ENCODE data around the gene PCSK5.

PCSK5 gene

GRCh38 chr9:76378367-76379073 lies 488.0 kb downstream of the PCSK5 start:
- H4K20me1 ChIP-seq (ENCODE audit: insufficient read depth, low read length), result no peaks in the 10 kb centered on the region
- H3K27ac ChIP-seq (ENCODE audit: low read length), result no peak overlapping the region
- no peaks in the 10 kb centered on the region for H3K9me2 ChIP-seq (replicated peaks; ENCODE audit: insufficient read depth, low read length)
- H3K9me3 ChIP-seq (replicated peaks; ENCODE audit: insufficient read depth, low read length), result no peaks in the 10 kb centered on the region
- H3K36me3 ChIP-seq (replicated peaks; ENCODE audit: insufficient read depth, low read length), result no peaks in the 10 kb centered on the region
- H3K4me1 ChIP-seq (ENCODE audit: low read length), result no peaks in the 10 kb centered on the region
- no peaks in the 10 kb centered on the region for H3F3A ChIP-seq (ENCODE audit: insufficient read depth, low read length)
- DNase-seq, result no peak
- H2AFZ ChIP-seq (ENCODE audit: low read length), result no peak overlapping the region
- H3K4me2 ChIP-seq (ENCODE audit: low read depth, low read length), result no peak overlapping the region
- no peaks in the 10 kb centered on the region for H3K79me2 ChIP-seq (ENCODE audit: low read length)
- TF ChIP-seq EZH2 (optimal IDR thresholded peaks at IDR 0.05; ENCODE audit: low read depth, low read length) (no peak), EZH2phosphoT487 (IDR thresholded peaks at IDR 0.05; ENCODE audit: low read length) (no peak), CTCF (IDR thresholded peaks at IDR 0.05; ENCODE audit: low read length) (no peak)
- H3K4me3 ChIP-seq (ENCODE audit: low read length), result no peak overlapping the region
- H3K27me3 ChIP-seq (replicated peaks; ENCODE audit: insufficient read depth, low read length), result no peaks in the 10 kb centered on the region
- H3K9ac ChIP-seq (ENCODE audit: low read length), result no peak overlapping the region

- no peaks in the 10 kb centered on the region for H3K4me1 ChIP-seq (ENCODE audit: low read length)
- H3K27me3 ChIP-seq (replicated peaks; ENCODE audit: insufficient read depth, low read length), result no peaks in the 10 kb centered on the region
- H3K4me2 ChIP-seq (ENCODE audit: low read depth, low read length), result no peak overlapping the region
- no peak overlapping the region for H3K4me3 ChIP-seq (ENCODE audit: low read length)
- H4K20me1 ChIP-seq (ENCODE audit: insufficient read depth, low read length), result no peaks in the 10 kb centered on the region
- no peaks in the 10 kb centered on the region for H3K36me3 ChIP-seq (replicated peaks; ENCODE audit: insufficient read depth, low read length)
- DNase-seq, result no peak
- H3K27ac ChIP-seq (ENCODE audit: low read length), result no peak overlapping the region
- H3K9ac ChIP-seq (ENCODE audit: low read length), result no peak overlapping the region
- H3F3A ChIP-seq (ENCODE audit: insufficient read depth, low read length), result no peaks in the 10 kb centered on the region
- no peak overlapping the region for H2AFZ ChIP-seq (ENCODE audit: low read length)
- H3K9me3 ChIP-seq (replicated peaks; ENCODE audit: insufficient read depth, low read length), result no peaks in the 10 kb centered on the region
- H3K9me2 ChIP-seq (replicated peaks; ENCODE audit: insufficient read depth, low read length), result no peaks in the 10 kb centered on the region
- no peaks in the 10 kb centered on the region for H3K79me2 ChIP-seq (ENCODE audit: low read length)
- no peak for TF ChIP-seq EZH2phosphoT487 (IDR thresholded peaks at IDR 0.05; ENCODE audit: low read length)
- TF ChIP-seq CTCF (IDR thresholded peaks at IDR 0.05; ENCODE audit: low read length), result no peak
- no peak for TF ChIP-seq EZH2 (optimal IDR thresholded peaks at IDR 0.05; ENCODE audit: low read depth, low read length)
These were observed 489.0 kb downstream of the PCSK5 start for GRCh38 chr9:76379494-76379893.

- H3K4me2 ChIP-seq (ENCODE audit: low read depth, low read length), result no peak overlapping the region
- H3K4me3 ChIP-seq (ENCODE audit: low read length), result no peak overlapping the region
- no peaks in the 10 kb centered on the region for H3K4me1 ChIP-seq (ENCODE audit: low read length)
- H3F3A ChIP-seq (ENCODE audit: insufficient read depth, low read length), result peaks cover 7% of the 10 kb centered on the region
- H3K9ac ChIP-seq (ENCODE audit: low read length), result no peak overlapping the region
- peaks cover 25% of the 10 kb centered on the region for H3K79me2 ChIP-seq (ENCODE audit: low read length)
- H3K9me3 ChIP-seq (replicated peaks; ENCODE audit: insufficient read depth, low read length), result no peaks in the 10 kb centered on the region
- TF ChIP-seq CTCF (IDR thresholded peaks at IDR 0.05; ENCODE audit: low read length) (no peak), EZH2 (optimal IDR thresholded peaks at IDR 0.05; ENCODE audit: low read depth, low read length) (no peak), EZH2phosphoT487 (IDR thresholded peaks at IDR 0.05; ENCODE audit: low read length) (no peak)
- peaks cover 3% of the 10 kb centered on the region; the same call in 1 of the 2 replicates for H3K36me3 ChIP-seq (replicated peaks; ENCODE audit: insufficient read depth, low read length)
- H3K9me2 ChIP-seq (replicated peaks; ENCODE audit: insufficient read depth, low read length), result no peaks in the 10 kb centered on the region
- no peaks in the 10 kb centered on the region for H4K20me1 ChIP-seq (ENCODE audit: insufficient read depth, low read length)
- DNase-seq, result no peak
- H2AFZ ChIP-seq (ENCODE audit: low read length), result no peak overlapping the region
- H3K27ac ChIP-seq (ENCODE audit: low read length), result no peak overlapping the region
- H3K27me3 ChIP-seq (replicated peaks; ENCODE audit: insufficient read depth, low read length), result no peaks in the 10 kb centered on the region
These were observed 500.2 kb downstream of the PCSK5 start for GRCh38 chr9:76390656-76391055.
